HAP-1 (cell line): ENCODE data around the gene CCDC127.
"Not testable (repeated sequence)": the region's sequence is repeated elsewhere in the genome, so short reads cannot be mapped to it uniquely, and the experiment has no call there.

Experiments
- DNase-seq, 2 experiments: peaks; one replicate each; pipeline ENCODE4 v3.0.0-alpha.2; 2016 to 2020; ENCODE audit warnings: low spot score in 2 of 2
- H3K27me3 ChIP-seq: fragments of 250-450 bp; sonication (Bioruptor Pico); 2 replicates; pipeline ENCODE4 v1.5.1; 2020; ENCODE audit warnings: low read depth, mild to moderate bottlenecking, moderate library complexity
- H3K36me3 ChIP-seq: fragments of 250-450 bp; sonication (Bioruptor Pico); replicated peaks from 2 replicates; pipeline ENCODE4 v1.5.1; 2020; ENCODE audit warnings: mild to moderate bottlenecking
- H3K4me1 ChIP-seq: fragments of 250-450 bp; sonication (Bioruptor Pico); 2 replicates; pipeline ENCODE4 v1.5.1; 2020; ENCODE audit warnings: mild to moderate bottlenecking
- H3K4me3 ChIP-seq: fragments of 250-450 bp; sonication (Bioruptor Pico); 2 replicates; pipeline ENCODE4 v1.5.1; 2020; ENCODE audit warnings: mild to moderate bottlenecking, moderate library complexity
- H3K9me3 ChIP-seq: fragments of 250-450 bp; sonication (Bioruptor Pico); 2 replicates; pipeline ENCODE4 v1.5.1; 2020; ENCODE audit warnings: mild to moderate bottlenecking, moderate library complexity
- in situ Hi-C: fragments of 300-500 bp; cut with MboI; formaldehyde crosslinking; loops from 3 replicates; pipeline ENCODE4 v1.14.3; 2020; ENCODE audit warnings: low sequenced_read_pairs, inconsistent platforms, mixed read lengths

CCDC127 gene

DNA sequence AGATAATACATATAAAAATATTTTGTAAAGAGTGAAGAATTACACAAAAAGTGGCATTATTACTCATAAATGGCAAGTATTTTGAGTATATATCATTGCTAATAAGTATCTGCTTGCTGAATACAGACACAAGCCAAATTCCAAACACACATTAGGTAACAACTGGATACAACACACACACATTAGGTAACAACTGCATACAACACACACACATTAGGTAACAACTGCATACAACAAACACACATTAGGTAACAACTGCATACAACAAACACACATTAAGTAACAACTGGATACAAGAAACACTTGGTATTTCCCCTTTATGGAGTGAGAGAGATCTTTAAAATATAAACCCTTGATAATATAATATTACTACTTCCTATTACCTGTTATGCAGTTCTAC lies 13.5 kb downstream of the CCDC127 start:
- DNase-seq, result no peak
- Histone ChIP-seq H3K4me3 (no peak overlapping the region), H3K4me1 (no peaks in the 10 kb centered on the region), H3K27me3 (no peaks in the 10 kb centered on the region), H3K36me3 (peaks cover 27% of the 10 kb centered on the region), H3K9me3 (no peaks in the 10 kb centered on the region)
- in situ Hi-C loops, result no loop called here

DNA sequence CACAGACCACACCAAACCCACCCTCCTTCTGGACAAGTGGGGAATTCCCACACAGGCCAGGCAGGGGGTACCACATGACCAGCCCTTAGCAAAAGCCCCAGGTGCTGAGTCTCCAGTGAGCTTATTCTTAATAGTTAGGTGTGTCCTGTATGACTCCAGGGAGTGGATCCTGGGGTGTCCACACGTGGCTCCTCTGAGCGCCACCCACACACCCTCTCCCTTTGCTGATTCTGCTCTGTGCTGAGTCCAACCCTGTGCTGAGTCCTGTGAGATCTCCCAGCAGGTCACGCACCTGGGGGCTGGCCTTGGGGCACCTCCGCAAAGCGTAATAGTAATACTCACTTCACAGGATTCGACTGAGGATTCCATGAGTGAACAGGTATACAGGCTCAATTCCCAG lies 14.0 kb downstream of the CCDC127 start:
- in situ Hi-C loops, result no loop called here
- Histone ChIP-seq H3K9me3 (no peaks in the 10 kb centered on the region), H3K27me3 (no peaks in the 10 kb centered on the region), H3K4me1 (no peaks in the 10 kb centered on the region), H3K4me3 (no peak overlapping the region), H3K36me3 (peaks cover 27% of the 10 kb centered on the region)
- no peak for DNase-seq

DNA sequence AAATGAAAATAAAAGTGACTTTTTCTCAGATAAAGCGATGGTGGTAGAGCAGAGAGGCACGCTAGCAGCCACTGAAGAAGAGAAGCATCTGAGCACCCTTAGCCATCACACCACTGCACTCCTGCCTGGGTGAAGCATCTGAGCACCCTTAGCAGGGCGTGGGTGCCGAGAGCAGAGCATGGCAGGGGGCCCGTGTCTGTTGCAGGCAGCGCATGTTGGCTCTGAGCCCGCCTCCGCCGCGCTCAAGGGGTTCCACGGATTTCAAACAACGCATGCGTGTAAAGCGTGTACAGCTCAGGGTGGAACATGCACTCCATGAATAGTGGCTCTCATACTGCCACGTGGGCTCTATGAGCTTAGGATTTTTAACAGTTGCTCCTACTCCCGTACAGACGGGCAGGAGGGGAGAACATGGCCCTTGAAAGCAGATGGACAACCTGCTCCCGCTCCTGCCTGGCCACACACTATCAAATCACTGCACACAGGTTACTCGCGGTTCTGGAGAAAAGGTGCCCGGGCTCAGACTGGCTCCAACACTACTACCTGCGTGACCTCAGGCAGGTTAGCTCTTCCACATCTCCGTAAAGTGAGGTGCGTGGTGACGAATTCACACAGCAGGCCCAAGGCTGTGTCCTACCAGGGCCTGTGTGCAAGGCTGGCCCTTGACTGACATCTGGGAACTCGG lies 14.6 kb downstream of the CCDC127 start:
- in situ Hi-C loops, result no loop called here
- peaks cover 27% of the 10 kb centered on the region for H3K36me3 ChIP-seq
- no peaks in the 10 kb centered on the region for H3K27me3 ChIP-seq
- H3K4me1 ChIP-seq, result no peaks in the 10 kb centered on the region
- H3K4me3 ChIP-seq, result no peak overlapping the region
- DNase-seq, result no peak
- no peaks in the 10 kb centered on the region for H3K9me3 ChIP-seq

DNA sequence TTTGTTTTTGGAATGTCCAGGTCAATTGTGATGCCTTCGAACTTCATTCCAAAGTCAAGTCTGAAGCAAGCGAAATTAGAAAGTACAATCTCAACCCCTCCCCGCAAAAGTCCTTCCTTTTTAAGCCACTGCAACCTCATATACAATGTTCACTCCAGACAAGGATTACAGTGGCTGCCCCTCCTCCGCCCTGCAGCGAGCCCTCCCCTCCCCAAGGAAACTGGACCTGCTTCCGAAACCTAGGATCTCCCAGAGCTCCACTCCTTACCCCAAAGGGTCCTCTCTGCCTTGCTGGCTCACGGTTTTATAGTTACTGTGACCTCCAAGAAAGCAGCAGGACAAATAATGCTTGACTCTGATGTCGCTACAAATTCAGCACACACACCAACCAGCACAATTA lies 16.3 kb downstream of the CCDC127 start:
- DNase-seq, result no peak
- in situ Hi-C loops, result no loop called here

DNA sequence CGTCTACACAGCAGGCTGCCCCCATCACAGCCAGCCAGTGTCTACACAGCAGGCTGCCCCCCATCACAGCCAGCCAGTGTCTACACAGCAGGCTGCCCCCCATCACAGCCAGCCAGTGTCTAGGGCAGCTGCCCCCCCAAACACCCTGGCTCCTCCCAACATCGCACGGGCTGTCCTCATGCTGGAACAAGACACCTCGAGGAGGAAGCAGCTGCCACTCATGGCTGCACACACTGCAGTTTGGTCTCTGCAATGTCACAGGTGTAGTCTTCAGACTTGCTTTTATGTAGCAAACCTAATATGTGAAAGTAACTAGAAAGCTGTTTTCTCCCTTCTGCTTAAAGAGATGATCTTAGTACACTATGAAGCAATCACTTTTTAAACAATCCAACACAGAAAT lies 17.0 kb downstream of the CCDC127 start:
- no peaks in the 10 kb centered on the region for H3K27me3 ChIP-seq
- H3K36me3 ChIP-seq, result peaks cover 26% of the 10 kb centered on the region
- no peak overlapping the region for H3K4me3 ChIP-seq
- no peaks in the 10 kb centered on the region for H3K4me1 ChIP-seq
- no peak for DNase-seq
- in situ Hi-C loops, result no loop called here
- H3K9me3 ChIP-seq, result no peaks in the 10 kb centered on the region

More for the DNA sequence above, 16.3 kb downstream of the CCDC127 start:
- H3K4me3 ChIP-seq, result no peak overlapping the region
- H3K36me3 ChIP-seq, result peaks cover 27% of the 10 kb centered on the region
- no peaks in the 10 kb centered on the region for H3K4me1 ChIP-seq
- no peaks in the 10 kb centered on the region for H3K27me3 ChIP-seq
- H3K9me3 ChIP-seq, result no peaks in the 10 kb centered on the region

DNA sequence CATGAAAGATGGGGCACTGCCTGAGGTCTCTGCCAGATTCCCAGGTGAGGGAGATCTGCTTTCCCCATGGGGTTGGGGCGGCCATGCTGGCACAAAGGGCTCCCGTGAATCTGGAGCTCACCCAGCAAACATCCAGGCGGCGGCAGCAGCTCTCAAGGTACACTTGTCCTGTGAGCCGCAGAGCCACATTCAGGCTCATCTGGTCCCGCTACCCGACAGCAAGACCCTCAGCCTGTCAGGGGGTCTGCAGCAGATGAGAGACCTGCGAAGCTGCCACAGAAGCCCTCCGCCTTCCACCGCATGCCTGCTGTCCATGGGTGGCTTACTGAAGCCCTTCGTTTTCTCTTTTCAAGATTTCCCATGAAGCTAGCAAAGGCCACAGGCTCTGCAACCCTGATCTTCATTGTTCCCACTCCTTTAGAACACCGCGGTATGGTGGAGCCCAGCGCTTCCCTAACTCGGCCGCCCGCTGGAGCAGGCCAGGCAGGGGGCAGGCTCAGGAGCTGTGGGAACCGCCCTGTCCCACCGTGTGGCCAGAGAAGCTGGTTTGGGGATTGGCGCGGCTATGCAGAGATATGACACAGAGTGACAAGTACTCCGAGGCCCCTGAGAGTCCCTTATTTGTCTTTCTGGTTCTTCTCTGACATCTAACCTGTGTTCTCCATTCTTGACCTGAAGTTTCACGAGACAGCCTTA lies 17.9 kb downstream of the CCDC127 start:
- no peak for DNase-seq
- peaks cover 18% of the 10 kb centered on the region for H3K36me3 ChIP-seq
- no peaks in the 10 kb centered on the region for H3K4me1 ChIP-seq
- H3K9me3 ChIP-seq, result no peaks in the 10 kb centered on the region
- H3K27me3 ChIP-seq, result no peaks in the 10 kb centered on the region
- in situ Hi-C loops, result no loop called here
- no peak overlapping the region for H3K4me3 ChIP-seq

DNA sequence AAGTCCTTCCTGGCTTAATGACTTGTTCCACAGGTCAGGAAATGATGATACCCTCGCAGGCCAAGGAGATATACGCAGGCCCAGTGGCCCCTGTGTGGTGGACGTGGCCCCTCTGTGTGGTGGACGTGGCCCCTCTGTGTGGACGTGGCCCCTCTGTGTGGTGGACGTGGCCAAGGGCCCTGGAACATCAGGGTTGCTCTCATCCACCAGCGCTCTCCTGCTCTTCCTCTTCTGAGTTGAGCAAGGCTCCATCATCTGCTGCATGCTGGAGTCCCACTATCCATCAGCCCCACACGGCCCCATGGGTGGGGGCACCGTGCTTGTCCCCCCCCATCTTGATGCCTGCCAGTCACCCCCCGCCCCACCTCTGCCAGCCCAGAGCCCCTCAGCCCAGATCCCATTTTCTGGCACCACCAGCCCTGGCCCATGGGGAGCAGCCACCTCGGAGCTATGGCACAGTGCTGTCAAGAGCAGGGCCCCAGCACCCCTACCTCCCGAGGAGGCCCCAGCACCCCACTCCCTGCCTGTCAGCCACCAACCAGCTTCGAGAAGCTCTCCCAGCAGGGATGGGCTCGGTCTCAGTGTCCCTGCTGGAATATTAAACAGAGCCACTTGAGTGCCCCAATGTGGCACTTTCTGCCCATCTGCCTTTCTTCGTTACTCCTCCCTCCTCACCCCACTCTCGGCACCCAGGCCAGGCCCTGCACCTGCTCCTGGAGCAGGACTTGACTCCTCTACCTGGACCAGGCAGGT lies 18.6 kb downstream of the CCDC127 start:
- peaks cover 11% of the 10 kb centered on the region for H3K36me3 ChIP-seq
- H3K4me3 ChIP-seq, result no peak overlapping the region
- in situ Hi-C loops, result no loop called here
- H3K4me1 ChIP-seq, result no peaks in the 10 kb centered on the region
- DNase-seq, result no peak
- H3K9me3 ChIP-seq, result no peaks in the 10 kb centered on the region
- no peaks in the 10 kb centered on the region for H3K27me3 ChIP-seq

DNA sequence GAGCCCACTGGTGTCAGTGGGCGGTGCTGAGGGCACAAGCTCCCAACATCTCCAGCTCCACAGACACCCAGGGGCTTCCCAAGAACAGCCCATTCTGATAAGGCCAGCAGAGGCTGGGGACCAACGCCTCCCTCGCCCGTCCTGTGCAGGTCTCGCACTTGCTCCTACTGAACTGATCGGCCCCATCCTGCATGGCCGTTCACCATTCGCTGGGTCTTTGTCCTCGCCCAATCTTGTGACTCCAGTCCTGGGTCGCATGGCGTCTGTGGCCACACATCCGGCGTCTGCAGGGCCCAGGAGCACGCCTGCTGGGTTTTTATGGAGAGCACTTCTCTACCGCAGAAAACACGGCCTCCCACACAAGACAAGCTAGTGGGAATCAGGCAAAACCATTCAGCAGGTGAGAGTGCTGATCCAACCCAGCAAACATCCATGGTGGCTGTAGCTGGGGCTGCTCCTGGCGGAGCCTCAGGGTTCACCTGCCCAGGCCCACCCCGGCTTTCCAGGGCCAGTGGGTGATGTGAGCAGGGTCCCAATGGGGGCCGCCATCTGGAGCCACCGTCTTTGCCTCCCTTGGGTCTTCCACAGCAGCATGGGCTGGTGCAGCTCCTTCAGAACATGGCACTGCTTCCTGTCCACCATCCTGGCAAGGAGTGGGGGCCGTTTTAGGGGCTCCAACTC lies 19.3 kb downstream of the CCDC127 start:
- Histone ChIP-seq H3K4me3 (no peak overlapping the region), H3K36me3 (peaks cover 4% of the 10 kb centered on the region), H3K27me3 (no peaks in the 10 kb centered on the region), H3K4me1 (no peaks in the 10 kb centered on the region), H3K9me3 (no peaks in the 10 kb centered on the region)
- in situ Hi-C loops, result no loop called here
- DNase-seq, result no peak

DNA sequence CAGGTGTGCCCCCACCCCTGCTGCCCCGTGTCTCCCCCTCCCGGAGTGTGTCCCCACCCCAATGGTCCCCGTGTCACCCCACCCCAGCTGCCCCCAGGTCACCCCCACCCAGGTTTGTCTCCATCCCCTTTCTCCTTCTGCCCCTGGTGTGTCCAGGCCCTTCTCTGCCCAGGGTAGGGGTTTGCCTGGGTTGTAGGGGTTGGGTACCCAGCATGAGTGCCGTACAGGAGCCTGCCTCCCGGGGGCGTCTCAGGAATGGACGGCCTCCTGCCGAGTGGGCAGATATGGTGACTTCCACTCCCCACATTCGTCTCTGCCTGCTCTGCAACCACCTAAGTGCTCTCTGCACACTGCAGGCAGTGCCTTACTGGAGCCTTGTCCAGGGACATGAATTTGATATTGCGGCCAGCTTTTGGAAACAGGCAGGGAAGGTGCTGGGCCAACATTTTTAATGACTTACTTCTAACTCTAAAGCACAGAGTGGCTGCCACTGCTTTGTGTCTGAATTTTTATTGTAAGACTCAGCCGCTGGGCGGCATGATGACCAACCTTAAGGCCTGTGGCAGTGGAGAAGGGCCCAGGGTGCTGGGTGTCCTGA lies 20.0 kb downstream of the CCDC127 start:
- no peak for DNase-seq
- H3K9me3 ChIP-seq, result no peaks in the 10 kb centered on the region
- H3K36me3 ChIP-seq, result no peaks in the 10 kb centered on the region
- no peaks in the 10 kb centered on the region for H3K27me3 ChIP-seq
- no peak overlapping the region for H3K4me3 ChIP-seq
- H3K4me1 ChIP-seq, result no peaks in the 10 kb centered on the region
- in situ Hi-C loops, result no loop called here

DNA sequence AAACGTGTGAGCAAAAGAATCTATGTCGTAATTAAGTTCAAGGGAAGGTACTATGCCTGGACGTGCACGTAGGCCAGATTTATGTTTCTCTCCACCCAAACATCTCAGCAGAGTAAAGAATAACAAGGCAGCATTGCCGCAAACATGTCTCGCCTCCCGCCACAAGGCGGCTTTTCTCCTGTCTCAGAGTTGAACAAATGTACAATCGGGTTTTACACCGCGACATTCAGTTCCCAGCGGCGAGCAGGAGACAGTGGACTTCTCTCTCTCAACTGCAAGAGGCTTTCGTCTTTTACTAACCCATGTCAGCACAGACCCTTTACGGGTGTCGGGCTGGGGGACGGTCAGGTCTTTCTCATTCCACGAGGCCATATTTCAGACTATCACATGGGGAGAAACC lies 20.9 kb downstream of the CCDC127 start:
- H3K36me3 ChIP-seq, DNase-seq, H3K9me3 ChIP-seq, H3K27me3 ChIP-seq, H3K4me3 ChIP-seq, in situ Hi-C loops, H3K4me1 ChIP-seq: not testable (repeated sequence)

DNA sequence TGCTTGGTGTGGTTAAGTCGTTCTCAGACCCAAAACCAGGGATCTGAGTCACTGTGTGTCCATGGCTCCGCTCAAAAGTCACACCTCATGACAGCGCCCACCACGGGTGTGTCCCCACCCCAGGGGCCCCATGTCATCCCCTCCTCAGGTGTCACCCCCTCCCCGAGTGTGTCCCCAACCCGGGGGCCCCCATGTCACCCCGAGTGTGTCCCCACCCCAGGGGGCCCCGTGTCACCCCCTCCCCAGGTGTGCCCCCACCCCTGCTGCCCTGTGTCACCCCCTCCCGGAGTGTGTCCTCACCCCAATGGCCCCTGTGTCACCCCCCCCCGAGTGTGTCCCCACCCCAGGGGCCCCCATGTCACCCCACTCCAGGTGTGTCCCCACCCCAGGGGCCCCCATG lies 21.6 kb downstream of the CCDC127 start:
- H3K4me3 ChIP-seq, result no peak overlapping the region
- in situ Hi-C loops, result no loop called here
- no peaks in the 10 kb centered on the region for H3K36me3 ChIP-seq
- no peaks in the 10 kb centered on the region for H3K27me3 ChIP-seq
- H3K9me3 ChIP-seq, result no peaks in the 10 kb centered on the region
- no peaks in the 10 kb centered on the region for H3K4me1 ChIP-seq
- DNase-seq, result no peak

DNA sequence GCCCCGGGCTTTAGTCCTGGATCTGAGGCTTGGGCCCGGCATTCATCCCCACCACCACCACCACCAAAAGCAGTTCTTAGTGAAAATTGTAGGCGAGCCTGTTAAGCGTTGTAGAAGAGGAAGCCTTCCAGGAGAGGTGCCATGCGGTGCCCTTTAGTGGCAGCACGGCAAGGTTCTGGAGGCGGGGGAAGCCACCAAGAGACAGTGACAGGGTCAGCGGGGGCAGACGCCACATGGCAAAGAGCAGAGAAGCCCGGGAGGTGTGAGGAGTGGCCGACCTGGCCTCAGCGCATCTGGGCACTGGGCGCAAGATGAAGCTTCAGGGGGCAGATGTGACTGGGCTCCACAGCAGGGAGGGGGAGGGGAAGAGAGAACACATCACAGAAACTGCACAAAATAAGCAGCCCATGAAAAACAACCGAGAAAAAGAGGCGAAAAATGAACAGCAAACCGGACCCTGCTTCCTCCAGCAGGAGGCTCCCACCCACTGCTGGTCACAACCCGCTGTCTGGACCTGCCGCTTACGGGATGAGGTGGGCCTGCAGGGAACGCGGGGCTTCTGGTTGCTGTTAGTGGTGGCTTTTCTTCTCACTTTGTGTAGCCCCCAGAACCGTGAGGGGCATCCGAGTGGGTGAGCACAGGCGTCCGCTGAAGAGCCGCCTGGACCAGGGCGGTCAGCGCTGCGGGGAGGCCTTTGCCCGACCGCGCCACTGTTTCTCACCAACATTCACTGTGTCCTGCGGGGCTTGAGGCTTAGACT lies 22.4 kb downstream of the CCDC127 start:
- DNase-seq, result no peak
- no peaks in the 10 kb centered on the region for H3K4me1 ChIP-seq
- no peaks in the 10 kb centered on the region for H3K27me3 ChIP-seq
- no peaks in the 10 kb centered on the region for H3K9me3 ChIP-seq
- in situ Hi-C loops, result no loop called here
- no peak overlapping the region for H3K4me3 ChIP-seq
- H3K36me3 ChIP-seq, result no peaks in the 10 kb centered on the region

DNA sequence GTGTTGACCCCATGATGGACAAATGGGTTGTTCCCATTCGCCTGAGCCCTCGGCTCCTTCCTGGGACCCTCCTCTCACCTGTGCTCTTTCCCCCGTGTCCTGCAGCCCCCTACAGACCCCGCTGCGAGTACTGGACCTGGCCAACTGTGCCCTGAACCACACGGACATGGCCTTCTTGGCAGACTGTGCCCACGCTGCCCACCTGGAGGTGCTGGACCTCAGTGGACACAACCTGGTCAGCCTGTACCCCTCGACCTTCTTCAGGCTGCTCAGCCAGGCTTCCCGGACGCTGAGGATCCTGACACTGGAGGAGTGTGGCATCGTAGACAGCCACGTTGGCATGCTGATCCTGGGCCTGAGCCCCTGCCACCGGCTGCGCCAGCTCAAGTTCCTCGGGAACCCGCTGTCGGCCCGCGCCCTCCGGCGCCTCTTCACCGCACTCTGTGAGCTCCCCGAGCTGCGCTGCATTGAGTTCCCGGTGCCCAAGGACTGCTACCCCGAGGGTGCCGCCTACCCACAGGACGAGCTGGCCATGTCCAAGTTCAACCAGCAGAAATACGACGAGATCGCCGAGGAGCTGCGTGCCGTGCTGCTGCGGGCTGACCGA lies 23.2 kb downstream of the CCDC127 start:
- Histone ChIP-seq H3K4me3 (no peak overlapping the region), H3K27me3 (no peaks in the 10 kb centered on the region), H3K4me1 (no peaks in the 10 kb centered on the region), H3K9me3 (no peaks in the 10 kb centered on the region), H3K36me3 (no peaks in the 10 kb centered on the region)
- DNase-seq, result no peak
- in situ Hi-C loops, result no loop called here
